ENCODE data around the gene LCK. TPM values are rescaled to one million over a fixed set of nuclear protein-coding genes. Genes with fewer than 3 reads are reported as not detected.

LCK gene
- total and polyA plus RNA-seq, 9 of the 15 experiments (the other 6 are each of a cell fraction or from before 2014, with no cell fraction given), result 0.04 to 0.47 (median 0.13) TPM; not detected in 6

GRCh38 chr1:32232558-32233304, 18.3 kb upstream of the LCK start:
- Histone ChIP-seq H3K27ac (ENCODE audit: extremely low read depth, low read depth, low read length) (no peak overlapping the region), H3K9me1 (ENCODE audit: control insufficient read depth, insufficient read depth, low read length) (peaks cover 4% of the 10 kb centered on the region), H3K9ac (ENCODE audit: insufficient read depth in 1 of 2, low read depth in 2 of 2, low read length in 2 of 2) (no peak overlapping the region), H3K9me3 (replicated peaks; ENCODE audit: control insufficient read depth, insufficient read depth, low read depth, low read length) (no peaks in the 10 kb centered on the region), H3K27me3 (ENCODE audit: control insufficient read depth in 2 of 2, insufficient read depth in 2 of 2, low read length in 2 of 2) (no peaks in the 10 kb centered on the region), H3K4me2 (ENCODE audit: insufficient read depth, low read length) (no peak overlapping the region), H3K36me3 (ENCODE audit: control insufficient read depth, insufficient read depth, low read length) (peaks cover 48% of the 10 kb centered on the region), H2AFZ (ENCODE audit: low read depth, low read length) (no peak overlapping the region), H3K4me1 (replicated peaks in 1 of 2; ENCODE audit: control insufficient read depth in 2 of 2, insufficient read depth in 2 of 2, low read length in 2 of 2) (peaks cover 16 to 17% of the 10 kb centered on the region in 2 experiments; a peak in 4 of 5 replicates), H3K4me3 (no peak overlapping the region), H3K79me2 (ENCODE audit: control insufficient read depth, insufficient read depth, low read length) (no peaks in the 10 kb centered on the region), H4K20me1 (replicated peaks; ENCODE audit: control insufficient read depth, insufficient read depth, low read length) (no peaks in the 10 kb centered on the region)
- no TSS peak for BruUV-seq (replicated peaks)
- ChIA-PET POLR2A (interaction anchor here (0.8 to 2.3 kb wide), 7 partner anchors 9 to 75 kb away, joined by 3 to 8 read pairs (median 6); no protein-coding TSS in a partner anchor), CTCF (ENCODE audit: low intra/inter-chr PET ratio) (no interaction called here)
- DNase-seq (ENCODE audit: extremely low read depth in 1 of 4, low spot score in 3 of 4) (no peak), ATAC-seq (peak; percentile 3), FAIRE-seq (no peak)
- 79% methylated on average over 8 of the region's 8 CpGs for WGBS (ENCODE audit: insufficient coverage, low coverage, missing lambda C conversion rate)
- TF ChIP-seq ATF7 (IDR thresholded peaks at IDR 0.05) (peak; percentile 62), RBM17 (IDR thresholded peaks at IDR 0.05; ENCODE audit: borderline replicate concordance, low read depth, low read length) (no peak), FOXK2 (conservative IDR thresholded peaks at IDR 0.05 in 1 of 2, IDR thresholded peaks at IDR 0.05 in 1 of 2; ENCODE audit: low read depth in 2 of 2) (peak in 1 of 2 experiments; percentile 81; a peak in 2 of 4 replicates), CAMTA2 (CRISPR knock-in tag; conservative IDR thresholded peaks at IDR 0.05) (no peak), GABPA (tag; conservative IDR thresholded peaks at IDR 0.05; ENCODE audit: low read depth) (no peak), PRDM10 (IDR thresholded peaks at IDR 0.05; ENCODE audit: partially characterized antibody) (peak; percentile 98), NONO (IDR thresholded peaks at IDR 0.05; ENCODE audit: low read depth in 2 of 2, low read length in 1 of 2) (0 out of 4 replicates have a peak, but pooled peaks of 1 of the 2 experiments have one; percentile 54), NFATC3 (IDR thresholded peaks at IDR 0.05) (no peak), SRSF3 (IDR thresholded peaks at IDR 0.05; ENCODE audit: insufficient read depth, low read length) (no peak)
- intact Hi-C loops (cut with micrococcal nuclease), result no loop called here
- in situ Hi-C loops (cut with MboI), result no loop called here

Data from K562 (cell line).